Measurements from ENCODE around the gene ESCO1.
"Not testable (repeated sequence)": the region's sequence is repeated elsewhere in the genome, so short reads cannot be mapped to it uniquely, and the experiment has no call there.

ESCO1 gene

GRCh38 chr18:21592361-21592760 is 8.1 kb downstream of the ESCO1 start:
- not testable (repeated sequence) for DNase-seq

- DNase-seq, result no peak
Observed at GRCh38 chr18:21584391-21584790, 16.1 kb downstream of the ESCO1 start.

GRCh38 chr18:21575656-21576055 is 24.8 kb downstream of the ESCO1 start:
- DNase-seq, result no peak

- no peak for DNase-seq
Observed at GRCh38 chr18:21571772-21572171, 28.7 kb downstream of the ESCO1 start.

GRCh38 chr18:21559195-21559594 is 41.3 kb downstream of the ESCO1 start:
- no peak for DNase-seq

GRCh38 chr18:21557607-21558253 is 42.8 kb downstream of the ESCO1 start:
- no peak for DNase-seq

- DNase-seq, result no peak
Observed at GRCh38 chr18:21550510-21550970, 50.0 kb downstream of the ESCO1 start.

GRCh38 chr18:21548647-21549046 is 51.9 kb downstream of the ESCO1 start:
- no peak for DNase-seq

GRCh38 chr18:21546423-21546822 is 54.1 kb downstream of the ESCO1 start:
- DNase-seq, result no peak

GRCh38 chr18:21538230-21538629 is 62.3 kb downstream of the ESCO1 start:
- DNase-seq, result no peak

GRCh38 chr18:21534327-21534726 is 66.2 kb downstream of the ESCO1 start:
- DNase-seq, result no peak

- DNase-seq, result no peak
Observed at GRCh38 chr18:21526463-21526862, 74.0 kb downstream of the ESCO1 start.

GRCh38 chr18:21525916-21526315 is 74.6 kb downstream of the ESCO1 start:
- DNase-seq, result no peak

- DNase-seq, result no peak
Observed at GRCh38 chr18:21522530-21522929, 78.0 kb downstream of the ESCO1 start.

GRCh38 chr18:21513741-21514140 is 86.8 kb downstream of the ESCO1 start:
- no peak for DNase-seq

- no peak for DNase-seq
Observed at GRCh38 chr18:21513292-21513691, 87.2 kb downstream of the ESCO1 start.

- DNase-seq, result no peak
Observed at GRCh38 chr18:21509062-21509461, 91.4 kb downstream of the ESCO1 start.

GRCh38 chr18:21507913-21508701 is 92.4 kb downstream of the ESCO1 start:
- no peak for DNase-seq

GRCh38 chr18:21502661-21503060 is 97.8 kb downstream of the ESCO1 start:
- no peak for DNase-seq

- no peak for DNase-seq
Observed at GRCh38 chr18:21499997-21500396, 100.5 kb downstream of the ESCO1 start.

GRCh38 chr18:21496277-21496835 is 104.1 kb downstream of the ESCO1 start:
- DNase-seq, result no peak

GRCh38 chr18:21490748-21491147 is 109.8 kb downstream of the ESCO1 start:
- no peak for DNase-seq

- DNase-seq, result no peak
Observed at GRCh38 chr18:21489919-21490495, 110.5 kb downstream of the ESCO1 start.

All from activated gamma-delta T cell treated with Interleukin-2 at 50 U/mL for 16 hours (primary cell).